Hippocampal formation (tissue), 2 donors: ENCODE measurements around the gene ANKRD65.
A peak's percentile ranks its signal among the peaks of the same experiment; 100 is the strongest.
"Not testable (repeated sequence)": the region's sequence is repeated elsewhere in the genome, so short reads cannot be mapped to it uniquely, and the experiment has no call there.

ENCODE experiments used
- DNase-seq, 2 donors: peaks; one replicate each; lab custom pipeline; 2025; lab: John Stamatoyannopoulos, UW

ANKRD65 gene

GRCh38 chr1:1430114-1430982, 9.3 kb upstream of the ANKRD65 start:
- DNase-seq, result peak; percentile 78 to 81

DNA sequence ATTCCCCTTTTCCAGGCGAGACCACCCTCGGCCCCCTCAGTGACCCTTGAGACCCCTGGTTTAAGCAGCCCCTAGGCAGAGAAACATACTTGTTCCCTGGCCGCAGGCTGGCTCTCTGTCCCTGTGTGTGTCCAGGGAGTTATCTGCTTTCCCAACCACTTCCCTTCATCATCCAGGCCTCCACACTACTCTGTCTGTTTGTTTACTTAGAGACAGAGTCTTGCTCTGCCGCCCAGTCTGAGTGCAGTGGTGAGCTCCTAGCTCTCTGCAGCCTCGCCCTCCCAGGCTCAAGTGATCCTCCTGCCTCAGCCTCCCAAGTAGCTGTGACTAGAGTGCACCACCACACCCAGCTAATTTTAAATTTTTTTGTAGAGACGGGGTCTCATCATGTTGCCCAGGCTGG, 8.6 kb upstream of the ANKRD65 start:
- no peak for DNase-seq

- DNase-seq, result not testable (repeated sequence)
These were observed 7.9 kb upstream of the ANKRD65 start for GRCh38 chr1:1428967-1429366.

GRCh38 chr1:1428174-1428573, 7.1 kb upstream of the ANKRD65 start:
- no peak for DNase-seq

DNA sequence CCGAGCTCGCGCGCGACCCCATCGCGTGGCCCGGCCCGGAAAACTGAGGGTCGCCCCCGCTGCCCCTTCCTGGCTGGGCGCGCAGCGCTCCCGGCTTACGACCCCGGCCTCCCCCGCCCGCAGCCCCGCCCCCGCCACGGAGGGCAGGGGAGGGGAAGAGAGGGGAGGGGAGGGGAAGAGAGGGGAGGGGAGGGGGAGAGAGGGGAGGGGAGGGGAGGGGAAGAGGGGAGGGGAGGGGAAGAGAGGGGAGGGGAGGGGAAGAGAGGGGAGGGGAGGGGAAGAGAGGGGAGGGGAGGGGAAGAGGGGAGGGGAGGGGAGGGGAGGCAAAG, 6.7 kb upstream of the ANKRD65 start:
- DNase-seq, result no peak

DNA sequence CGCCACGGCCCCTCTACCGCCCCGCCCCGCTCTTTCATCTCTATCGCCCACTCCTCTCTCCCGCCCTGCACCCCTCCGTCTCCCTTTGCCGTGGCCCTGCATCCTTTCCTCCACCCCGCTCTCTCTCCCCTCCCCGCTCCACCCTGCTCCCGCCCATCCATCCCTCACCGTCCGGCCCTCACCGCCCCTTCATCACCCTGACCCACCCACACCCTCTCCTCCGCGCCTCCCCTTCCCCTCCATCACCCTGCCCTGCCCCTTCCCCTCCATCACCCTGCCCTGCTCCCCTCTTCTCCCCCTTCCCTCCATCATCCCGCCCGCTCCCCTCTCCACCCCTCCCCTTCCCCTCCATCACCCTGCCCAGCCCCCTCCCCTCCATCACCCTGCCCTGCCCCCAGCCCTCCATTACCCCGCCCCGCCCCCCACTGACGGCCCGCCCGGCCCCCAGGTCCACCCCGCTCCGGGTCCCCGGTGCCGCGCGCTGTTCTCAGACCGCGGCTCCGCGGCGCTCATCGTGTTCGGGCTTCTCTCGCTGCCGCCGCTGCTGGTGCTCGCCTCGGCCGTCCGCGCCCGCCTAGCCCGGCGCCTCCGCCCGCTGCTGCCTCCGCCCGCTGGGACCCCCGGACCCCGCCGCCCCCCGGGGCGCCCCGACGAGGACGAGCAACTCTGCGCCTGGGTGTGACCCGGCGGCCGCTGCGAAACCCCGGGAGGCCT, 6.2 kb upstream of the ANKRD65 start:
- peak; percentile 47 to 78 for DNase-seq

GRCh38 chr1:1426496-1427105, 5.5 kb upstream of the ANKRD65 start:
- peak; percentile 73 to 82 for DNase-seq

GRCh38 chr1:1425753-1426495, 4.8 kb upstream of the ANKRD65 start:
- DNase-seq, result peak; percentile 66 to 83

- no peak for DNase-seq
These were observed 4.3 kb upstream of the ANKRD65 start for GRCh38 chr1:1425426-1425752.

DNA sequence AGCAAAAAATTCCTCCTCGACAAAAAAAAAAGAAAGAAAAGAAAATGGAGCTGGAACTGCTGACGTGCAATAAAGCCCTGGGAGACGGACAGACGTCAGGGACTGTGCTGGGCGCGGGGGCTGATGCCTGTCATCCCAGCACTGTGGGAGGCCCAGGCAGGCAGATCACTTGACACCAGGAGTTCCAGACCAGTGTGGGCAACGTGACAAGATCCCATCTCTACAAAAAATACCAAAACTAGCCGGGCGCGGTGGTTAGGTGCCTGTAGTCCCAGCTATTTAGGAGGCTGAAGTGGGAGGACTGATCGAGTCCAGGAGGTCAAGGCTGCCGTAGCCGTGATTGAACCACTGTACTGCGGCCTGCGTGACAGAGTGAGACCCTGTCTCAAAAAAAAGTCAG, 3.6 kb upstream of the ANKRD65 start:
- no peak for DNase-seq

- no peak for DNase-seq
These were observed 2.1 kb upstream of the ANKRD65 start for GRCh38 chr1:1423245-1423597.

DNA sequence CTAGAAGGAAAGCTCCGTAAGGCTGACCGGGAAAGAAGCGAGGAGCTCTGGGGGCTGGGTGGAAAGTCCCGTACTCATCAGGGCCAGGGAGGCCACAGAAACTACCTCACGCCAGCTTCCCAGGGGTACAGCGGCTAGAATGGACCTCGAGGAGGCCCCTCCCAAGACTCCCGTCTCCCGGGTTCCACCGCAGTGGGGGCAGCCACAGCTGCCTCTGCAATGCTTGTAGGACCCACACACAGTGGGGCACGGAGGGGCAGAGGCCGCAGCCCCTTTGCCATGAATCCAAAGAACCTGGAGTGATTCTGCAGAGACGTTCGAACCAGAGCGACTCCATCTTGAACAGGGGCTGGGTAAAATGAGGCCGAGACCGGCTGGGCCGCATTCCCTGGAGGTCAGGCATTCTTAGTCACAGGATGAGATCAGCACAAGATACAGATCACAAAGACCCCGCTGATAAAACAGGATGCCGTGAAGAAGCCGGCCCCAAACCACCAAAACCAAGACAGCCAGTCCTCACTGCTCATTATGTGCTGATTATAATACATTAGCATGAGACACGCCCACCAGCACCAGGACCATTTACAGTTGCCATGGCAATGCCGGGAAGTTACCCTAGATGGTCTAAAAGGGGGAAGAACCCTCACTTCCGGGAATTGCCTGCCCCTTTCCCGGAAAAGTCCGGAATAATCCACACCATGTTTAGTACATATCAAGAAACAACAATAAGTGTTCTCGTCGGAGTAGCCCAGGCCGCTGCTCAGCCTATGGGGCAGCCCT, 1.6 kb upstream of the ANKRD65 start:
- no peak for DNase-seq

DNA sequence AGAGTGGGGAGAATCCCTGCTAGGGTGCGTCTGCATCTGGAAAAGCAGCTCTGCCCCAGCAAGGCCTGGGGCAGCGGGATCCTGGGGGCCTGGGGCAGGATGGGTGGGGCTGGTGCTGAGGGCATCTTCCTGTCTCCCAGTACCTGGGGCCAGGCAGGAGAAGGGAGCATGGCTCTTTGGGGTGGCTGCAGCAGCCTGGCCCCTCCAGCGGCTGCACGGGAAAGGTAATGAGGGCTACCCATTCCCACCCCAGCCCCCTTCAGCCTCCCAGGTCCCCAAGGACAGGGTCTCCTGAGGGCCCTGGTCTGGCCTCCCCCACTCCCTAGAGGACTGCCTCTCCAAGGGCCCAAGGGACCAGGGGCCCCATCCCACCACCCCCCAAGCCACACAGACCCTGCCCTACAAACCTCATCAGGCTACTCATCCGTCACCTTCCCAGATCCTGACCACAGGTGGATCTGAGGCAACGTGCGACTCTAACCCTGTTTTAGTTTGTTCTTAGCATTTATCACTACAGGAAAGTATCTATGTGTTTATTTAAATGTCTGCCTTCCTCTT, 910 bp upstream of the ANKRD65 start:
- no peak for DNase-seq

DNA sequence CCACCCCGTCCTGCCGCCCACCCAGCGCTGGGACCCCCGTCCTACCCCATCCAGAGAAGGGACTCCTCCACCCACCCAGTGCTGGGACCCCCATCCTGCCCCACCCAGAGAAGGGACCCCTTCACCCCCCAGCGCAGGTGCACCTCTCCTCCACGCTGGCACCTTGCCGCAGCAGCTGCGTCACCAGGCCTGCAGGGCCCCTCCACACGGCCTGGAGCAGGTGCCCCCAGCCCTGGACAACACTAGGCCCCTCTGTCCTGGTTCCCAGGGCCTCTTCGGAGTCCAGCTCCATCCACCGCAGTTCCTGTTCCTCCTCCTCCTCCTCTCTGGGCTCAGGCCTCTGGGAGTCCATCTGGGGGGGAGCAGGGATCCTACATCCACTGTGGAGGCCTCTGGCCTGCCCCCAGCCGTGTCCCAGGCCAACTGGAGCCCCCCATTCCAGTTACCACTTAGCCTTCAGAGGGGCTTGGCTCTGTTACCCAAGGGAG, 378 bp downstream of the ANKRD65 start:
- DNase-seq, result no peak

- peak in 1 of 2 donors; percentile 29 for DNase-seq
These were observed 1.0 kb downstream of the ANKRD65 start for GRCh38 chr1:1419813-1420653.

DNA sequence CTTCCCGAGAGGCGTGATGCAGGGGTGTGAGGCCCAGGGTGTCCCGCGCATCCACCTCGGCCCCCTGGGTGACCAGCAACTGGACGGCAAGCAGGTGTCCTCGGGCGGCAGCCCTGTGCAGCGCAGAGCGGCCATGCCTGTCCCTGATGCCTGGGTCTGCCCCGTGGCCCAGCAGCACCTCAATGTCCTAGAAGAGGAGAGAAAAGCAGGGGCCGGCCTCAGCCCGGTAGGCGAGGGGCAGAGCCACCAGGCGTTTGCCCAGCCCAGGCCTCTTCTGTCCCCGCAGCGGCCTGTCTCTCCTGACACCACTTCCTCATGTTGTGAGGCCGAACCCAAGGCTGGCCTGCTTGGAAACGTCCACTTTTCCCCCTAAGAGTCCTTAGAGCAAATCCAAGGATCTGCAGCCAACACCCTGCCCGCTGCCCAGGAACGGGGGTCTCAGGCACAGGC, 1.7 kb downstream of the ANKRD65 start:
- no peak for DNase-seq

DNA sequence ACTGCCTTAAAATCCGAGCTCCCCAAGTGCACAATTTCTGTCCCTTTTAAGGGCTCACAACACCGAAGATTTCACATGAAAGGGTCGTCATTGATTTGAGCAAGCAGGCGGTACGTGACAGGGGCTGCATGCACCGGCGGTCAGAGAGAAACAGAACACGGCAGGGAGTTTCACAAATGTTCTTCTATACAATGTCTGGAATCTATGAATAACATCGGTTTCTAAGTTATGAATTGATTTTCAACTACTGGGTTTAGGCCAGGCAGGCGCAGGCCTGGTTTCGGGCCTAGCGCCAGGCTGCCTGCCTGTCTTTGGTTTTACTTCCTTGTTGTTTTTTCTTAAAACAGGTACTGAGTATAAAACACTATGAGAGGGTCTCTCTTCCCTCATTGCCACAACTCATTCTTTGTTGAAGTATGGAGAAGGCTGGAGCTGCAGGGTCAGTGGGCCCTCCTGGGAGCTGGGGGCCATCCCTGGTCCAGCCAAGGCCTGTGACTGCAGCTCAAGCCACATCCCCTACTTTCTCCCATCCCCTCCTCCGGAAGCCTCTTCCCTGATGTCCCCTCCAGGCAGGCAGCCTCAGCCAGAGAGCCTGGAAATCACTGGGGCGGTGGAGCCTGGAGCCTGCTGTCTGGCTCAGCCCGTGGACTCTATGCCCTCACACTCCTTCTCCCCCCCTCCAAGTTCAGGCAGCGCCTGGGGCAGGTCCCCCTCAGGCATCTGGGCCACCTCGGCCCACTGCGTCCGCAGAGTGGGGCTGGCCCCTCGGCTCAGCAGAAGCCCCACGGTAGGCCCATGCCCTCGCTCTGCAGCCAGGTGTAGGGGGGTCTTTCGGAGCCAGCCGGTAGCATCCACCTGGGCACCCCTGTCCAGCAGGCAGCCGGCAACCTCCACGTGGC, 2.4 kb downstream of the ANKRD65 start:
- DNase-seq, result no peak

DNA sequence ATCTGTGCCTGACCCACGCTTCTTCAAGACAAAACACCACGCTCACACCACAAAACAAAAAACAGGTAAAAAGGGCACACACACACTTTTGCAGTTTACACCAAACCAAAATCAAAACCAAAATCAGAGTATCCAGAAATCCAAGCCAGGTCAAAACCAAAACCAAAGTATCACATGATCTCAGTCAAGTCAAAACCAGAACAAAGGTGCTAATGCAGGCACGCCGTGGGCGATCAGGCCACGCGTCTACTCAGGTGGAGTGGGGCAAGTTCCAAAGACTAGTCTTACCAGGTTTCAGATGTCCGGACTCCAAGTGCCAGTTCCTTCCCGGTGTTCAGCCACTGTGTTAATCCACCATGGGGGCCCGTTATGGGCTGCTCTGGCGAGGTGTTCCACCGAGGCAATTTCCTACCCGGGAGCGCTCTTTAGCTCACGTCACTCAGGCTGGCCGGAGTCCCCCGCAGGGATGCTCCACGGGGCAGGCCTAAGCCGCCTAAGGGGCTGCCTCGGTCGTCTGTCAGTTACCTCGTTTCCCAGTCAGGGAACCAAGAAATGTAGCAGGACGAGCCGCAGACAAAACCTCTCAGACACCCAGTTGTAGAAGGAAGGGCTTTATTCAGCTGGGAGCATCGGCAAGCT, 3.1 kb downstream of the ANKRD65 start:
- DNase-seq, result not testable (repeated sequence)

DNA sequence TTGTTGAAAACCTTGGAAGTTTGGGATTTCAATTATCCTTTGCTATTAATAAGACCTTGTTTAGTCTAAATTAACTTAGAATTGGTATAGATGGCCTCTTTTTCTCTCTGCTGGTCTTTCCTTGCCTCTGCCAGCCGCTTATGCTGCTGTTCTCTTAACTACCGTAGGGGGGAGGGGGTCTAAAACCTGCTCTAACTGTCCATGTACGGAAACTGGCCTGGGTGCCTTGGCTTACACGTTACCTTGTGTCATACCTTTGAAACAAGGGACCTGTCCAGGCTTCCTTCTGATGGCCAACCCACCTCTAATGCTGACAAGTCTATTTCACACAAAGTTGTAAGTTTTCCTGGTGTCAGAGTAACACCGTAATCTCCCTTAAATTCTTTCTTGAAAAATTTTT, 3.7 kb downstream of the ANKRD65 start:
- DNase-seq, result not testable (repeated sequence)
